PC-3 (cell line): ENCODE measurements around the gene SH3GL2. TPM values are rescaled to one million over a fixed set of nuclear protein-coding genes. Genes with fewer than 3 reads are reported as not detected.

Experiments
- ATAC-seq: fragments of 200-7000 bp; cut with Tn5 transposase; 2 replicates; pipeline ENCODE4 v1.9.1; 2020; ENCODE audit warnings: mild to moderate bottlenecking, moderate library complexity
- BruUV-seq: library from RNA; stranded (reverse); fragments of 400-500 nt; replicated peaks from 2 replicates; lab custom pipeline; 2021; lab: Mats Ljungman, UMichigan
- CTCF ChIA-PET: fragments of 300-600 bp; sonication (Branson Sonifier 250); formaldehyde crosslinking; loops from one replicate; lab custom pipeline; 2022; ENCODE audit warnings: antibody characterized with exemption; lab: Charles Lee
- POLR2A ChIA-PET: fragments of 300-600 bp; sonication (Branson Sonifier 250); formaldehyde crosslinking; loops from one replicate; lab custom pipeline; 2022; ENCODE audit warnings: antibody characterized with exemption; ENCODE audit not compliant: unreplicated experiment; lab: Charles Lee
- DNase-seq: peaks from one replicate; pipeline ENCODE4 v3.0.0-alpha.2; 2015
- H2AFZ ChIP-seq: fragments of 300-600 bp; sonication (generic); 2 replicates; pipeline ENCODE4 v1.6.0; 2016; ENCODE audit warnings: antibody characterized with exemption, low read length
- H3F3A ChIP-seq: fragments of 300-600 bp; sonication (generic); one replicate; pipeline ENCODE4 v1.6.0; 2017; ENCODE audit warnings: antibody characterized with exemption, low read length, control low read depth, mild to moderate bottlenecking; ENCODE audit not compliant: unreplicated experiment
- H3K27ac ChIP-seq: fragments of 300-600 bp; sonication (generic); 2 replicates; pipeline ENCODE4 v1.5.1; 2016; ENCODE audit warnings: mild to moderate bottlenecking, low read length
- H3K27me3 ChIP-seq: fragments of 300-600 bp; sonication (generic); 2 replicates; pipeline ENCODE4 v1.6.1; 2016; ENCODE audit warnings: low read length, mixed read lengths
- H3K36me3 ChIP-seq: fragments of 300-600 bp; sonication (generic); 2 replicates; pipeline ENCODE4 v1.6.1; 2016; ENCODE audit warnings: low read depth, mixed run types, low read length, mixed read lengths
- H3K4me1 ChIP-seq: fragments of 300-600 bp; sonication (generic); 2 replicates; pipeline ENCODE4 v1.5.1; 2016; ENCODE audit warnings: low read length; ENCODE audit not compliant: insufficient read depth
- H3K4me2 ChIP-seq: fragments of 300-600 bp; sonication (generic); 2 replicates; pipeline ENCODE4 v1.6.0; 2016; ENCODE audit warnings: low read length
- H3K4me3 ChIP-seq: fragments of 300-600 bp; sonication (generic); 2 replicates; pipeline ENCODE4 v1.5.1; 2016; ENCODE audit warnings: mild to moderate bottlenecking, low read length, mixed read lengths
- H3K79me2 ChIP-seq: fragments of 300-600 bp; sonication (generic); 2 replicates; pipeline ENCODE4 v1.6.1; 2017; ENCODE audit warnings: low read length, mixed read lengths
- H3K9ac ChIP-seq: fragments of 300-600 bp; sonication (generic); 2 replicates; pipeline ENCODE4 v1.6.0; 2016; ENCODE audit warnings: mild to moderate bottlenecking, low read length
- H3K9me2 ChIP-seq: fragments of 300-600 bp; sonication (generic); replicated peaks from 2 replicates; pipeline ENCODE4 v1.6.1; 2016; ENCODE audit warnings: mixed run types, low read length, mixed read lengths
- H3K9me3 ChIP-seq: fragments of 300-600 bp; sonication (generic); 2 replicates; pipeline ENCODE4 v1.6.1; 2016; ENCODE audit warnings: low read length, mixed read lengths
- H4K20me1 ChIP-seq: fragments of 300-600 bp; sonication (generic); 2 replicates; pipeline ENCODE4 v1.6.1; 2016; ENCODE audit warnings: low read length, mixed read lengths
- EZH2 ChIP-seq: fragments of 300-600 bp; sonication (generic); IDR thresholded peaks from one replicate; pipeline ENCODE4 v1.6.1; 2017; ENCODE audit warnings: antibody characterized with exemption, mild to moderate bottlenecking, low read length; ENCODE audit not compliant: unreplicated experiment
- EZH2phosphoT487 ChIP-seq: fragments of 300-600 bp; sonication (generic); IDR thresholded peaks from 2 replicates; pipeline ENCODE4 v1.6.1; 2018; ENCODE audit warnings: mild to moderate bottlenecking, antibody characterized with exemption, low read length, borderline replicate concordance
- intact Hi-C: fragments of 100-400 bp; cut with micrococcal nuclease; formaldehyde crosslinking; loops from 2 replicates; pipeline ENCODE4 v1.9.0; 2023
- total RNA-seq: library from RNA; depleted of rRNA; stranded (reverse); fragments of >200 nt; gene quantifications from 2 replicates; pipeline ENCODE4 v1.2.3, GENCODE V29; 2014
- TF ChIP-seq, protein P1 (sequence below): fragments of 300-600 bp; sonication (generic); conservative IDR thresholded peaks from 2 replicates; pipeline ENCODE4 v1.5.1; 2017; ENCODE audit warnings: antibody characterized with exemption, low read depth, mild to moderate bottlenecking, low read length

SH3GL2 gene
- total RNA-seq, 1 experiment from 2014 or later = 2.9 TPM

- H2AFZ ChIP-seq = no peak overlapping the region
- POLR2A ChIA-PET = no interaction called here
- DNase-seq = no peak
- BruUV-seq = no TSS peak
- no peaks in the 10 kb centered on the region for H3K36me3 ChIP-seq
- no peak overlapping the region for H3K9ac ChIP-seq
- no peaks in the 10 kb centered on the region for H3K9me2 ChIP-seq
- H3K79me2 ChIP-seq = no peaks in the 10 kb centered on the region
- no peak for ATAC-seq
- H3K27me3 ChIP-seq = no peaks in the 10 kb centered on the region
- no peak overlapping the region for H3K4me3 ChIP-seq
- no peak overlapping the region for H3K27ac ChIP-seq
- H3K4me1 ChIP-seq = no peaks in the 10 kb centered on the region
- intact Hi-C loops = no loop called here
- TF ChIP-seq EZH2 = no peak
- TF ChIP-seq, protein P1, sequence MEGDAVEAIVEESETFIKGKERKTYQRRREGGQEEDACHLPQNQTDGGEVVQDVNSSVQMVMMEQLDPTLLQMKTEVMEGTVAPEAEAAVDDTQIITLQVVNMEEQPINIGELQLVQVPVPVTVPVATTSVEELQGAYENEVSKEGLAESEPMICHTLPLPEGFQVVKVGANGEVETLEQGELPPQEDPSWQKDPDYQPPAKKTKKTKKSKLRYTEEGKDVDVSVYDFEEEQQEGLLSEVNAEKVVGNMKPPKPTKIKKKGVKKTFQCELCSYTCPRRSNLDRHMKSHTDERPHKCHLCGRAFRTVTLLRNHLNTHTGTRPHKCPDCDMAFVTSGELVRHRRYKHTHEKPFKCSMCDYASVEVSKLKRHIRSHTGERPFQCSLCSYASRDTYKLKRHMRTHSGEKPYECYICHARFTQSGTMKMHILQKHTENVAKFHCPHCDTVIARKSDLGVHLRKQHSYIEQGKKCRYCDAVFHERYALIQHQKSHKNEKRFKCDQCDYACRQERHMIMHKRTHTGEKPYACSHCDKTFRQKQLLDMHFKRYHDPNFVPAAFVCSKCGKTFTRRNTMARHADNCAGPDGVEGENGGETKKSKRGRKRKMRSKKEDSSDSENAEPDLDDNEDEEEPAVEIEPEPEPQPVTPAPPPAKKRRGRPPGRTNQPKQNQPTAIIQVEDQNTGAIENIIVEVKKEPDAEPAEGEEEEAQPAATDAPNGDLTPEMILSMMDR = no peak
- TF ChIP-seq EZH2phosphoT487 = no peak
- H3K4me2 ChIP-seq = no peak overlapping the region
- no peaks in the 10 kb centered on the region for H3K9me3 ChIP-seq
- H4K20me1 ChIP-seq = no peaks in the 10 kb centered on the region
- no peaks in the 10 kb centered on the region for H3F3A ChIP-seq
- CTCF ChIA-PET = no interaction called here
Observed at GRCh38 chr9:17776735-17777134, 197.9 kb downstream of the SH3GL2 start.

DNA sequence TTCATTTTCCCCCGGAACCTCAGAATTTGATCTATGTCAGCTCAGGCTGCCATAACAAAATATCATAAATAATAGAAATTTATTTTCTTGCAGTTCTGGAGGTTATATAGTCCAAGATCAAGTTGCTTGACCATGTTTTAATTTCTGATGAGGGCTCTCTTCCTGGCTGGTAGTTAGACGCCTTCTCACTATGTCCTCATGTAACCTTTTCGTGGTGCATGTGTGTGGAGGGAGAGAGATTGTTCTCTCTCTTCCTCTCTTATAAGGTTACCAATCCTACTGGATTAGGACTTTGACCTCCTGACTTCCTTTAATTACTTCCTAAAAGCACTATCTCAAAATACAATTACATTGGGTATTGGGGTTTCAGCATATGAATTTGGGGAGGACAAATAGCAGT is 198.6 kb downstream of the SH3GL2 start:
- intact Hi-C loops = no loop called here
- CTCF ChIA-PET = no interaction called here

More for the DNA sequence above, 198.6 kb downstream of the SH3GL2 start:
- Histone ChIP-seq H3K27ac (no peak overlapping the region), H4K20me1 (no peaks in the 10 kb centered on the region), H3K9me3 (no peaks in the 10 kb centered on the region), H3K27me3 (no peaks in the 10 kb centered on the region), H3K4me2 (no peak overlapping the region), H3K9me2 (no peaks in the 10 kb centered on the region), H2AFZ (no peak overlapping the region), H3F3A (no peaks in the 10 kb centered on the region), H3K9ac (no peak overlapping the region), H3K79me2 (no peaks in the 10 kb centered on the region), H3K4me3 (no peak overlapping the region), H3K36me3 (no peaks in the 10 kb centered on the region), H3K4me1 (no peaks in the 10 kb centered on the region)
- no peak for ATAC-seq
- TF ChIP-seq EZH2phosphoT487 (no peak), EZH2 (no peak)
- TF ChIP-seq, protein P1 = no peak
- DNase-seq = no peak
- POLR2A ChIA-PET = no interaction called here
- no TSS peak for BruUV-seq
